Measurements from ENCODE around the gene MAP3K13.

The MAP3K13 gene, protein sequence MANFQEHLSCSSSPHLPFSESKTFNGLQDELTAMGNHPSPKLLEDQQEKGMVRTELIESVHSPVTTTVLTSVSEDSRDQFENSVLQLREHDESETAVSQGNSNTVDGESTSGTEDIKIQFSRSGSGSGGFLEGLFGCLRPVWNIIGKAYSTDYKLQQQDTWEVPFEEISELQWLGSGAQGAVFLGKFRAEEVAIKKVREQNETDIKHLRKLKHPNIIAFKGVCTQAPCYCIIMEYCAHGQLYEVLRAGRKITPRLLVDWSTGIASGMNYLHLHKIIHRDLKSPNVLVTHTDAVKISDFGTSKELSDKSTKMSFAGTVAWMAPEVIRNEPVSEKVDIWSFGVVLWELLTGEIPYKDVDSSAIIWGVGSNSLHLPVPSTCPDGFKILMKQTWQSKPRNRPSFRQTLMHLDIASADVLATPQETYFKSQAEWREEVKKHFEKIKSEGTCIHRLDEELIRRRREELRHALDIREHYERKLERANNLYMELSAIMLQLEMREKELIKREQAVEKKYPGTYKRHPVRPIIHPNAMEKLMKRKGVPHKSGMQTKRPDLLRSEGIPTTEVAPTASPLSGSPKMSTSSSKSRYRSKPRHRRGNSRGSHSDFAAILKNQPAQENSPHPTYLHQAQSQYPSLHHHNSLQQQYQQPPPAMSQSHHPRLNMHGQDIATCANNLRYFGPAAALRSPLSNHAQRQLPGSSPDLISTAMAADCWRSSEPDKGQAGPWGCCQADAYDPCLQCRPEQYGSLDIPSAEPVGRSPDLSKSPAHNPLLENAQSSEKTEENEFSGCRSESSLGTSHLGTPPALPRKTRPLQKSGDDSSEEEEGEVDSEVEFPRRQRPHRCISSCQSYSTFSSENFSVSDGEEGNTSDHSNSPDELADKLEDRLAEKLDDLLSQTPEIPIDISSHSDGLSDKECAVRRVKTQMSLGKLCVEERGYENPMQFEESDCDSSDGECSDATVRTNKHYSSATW

GRCh38 chr3:185362850-185363661 lies at the start of gene MAP3K13:
Gene MAP3K13, plus strand, starts transcription at chr3:185363136. Its CDS starts 65,446 bp downstream, at chr3:185428582.
- DNase-seq: peak; percentile 96

DNA sequence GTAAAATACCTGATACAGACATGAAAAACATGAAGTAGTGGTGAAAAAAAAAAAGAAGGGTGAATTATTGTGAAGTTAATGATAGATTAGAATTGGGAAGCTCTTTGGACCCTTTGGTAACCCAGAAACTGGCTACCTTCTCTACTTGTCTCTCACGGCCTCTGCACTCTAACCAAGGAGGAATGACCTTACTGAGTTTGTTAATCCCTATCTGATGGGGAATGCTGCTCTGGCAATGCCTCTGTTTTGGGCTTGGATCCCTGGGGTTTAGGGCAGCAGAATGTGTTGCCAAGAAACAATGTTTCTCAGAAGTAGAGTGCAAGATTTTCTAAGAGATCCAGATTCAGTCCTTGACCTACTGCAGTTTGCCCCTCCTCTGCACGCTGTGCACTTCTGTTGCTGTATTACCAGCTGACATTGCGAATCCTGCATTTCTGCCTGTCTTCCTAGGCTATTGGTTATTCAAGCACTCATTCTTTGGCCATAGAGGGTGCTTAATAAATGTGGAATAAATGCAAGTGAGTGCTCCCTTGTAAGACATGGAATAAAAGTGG lies 49.2 kb upstream of the MAP3K13 start:
- no peak for DNase-seq

DNA sequence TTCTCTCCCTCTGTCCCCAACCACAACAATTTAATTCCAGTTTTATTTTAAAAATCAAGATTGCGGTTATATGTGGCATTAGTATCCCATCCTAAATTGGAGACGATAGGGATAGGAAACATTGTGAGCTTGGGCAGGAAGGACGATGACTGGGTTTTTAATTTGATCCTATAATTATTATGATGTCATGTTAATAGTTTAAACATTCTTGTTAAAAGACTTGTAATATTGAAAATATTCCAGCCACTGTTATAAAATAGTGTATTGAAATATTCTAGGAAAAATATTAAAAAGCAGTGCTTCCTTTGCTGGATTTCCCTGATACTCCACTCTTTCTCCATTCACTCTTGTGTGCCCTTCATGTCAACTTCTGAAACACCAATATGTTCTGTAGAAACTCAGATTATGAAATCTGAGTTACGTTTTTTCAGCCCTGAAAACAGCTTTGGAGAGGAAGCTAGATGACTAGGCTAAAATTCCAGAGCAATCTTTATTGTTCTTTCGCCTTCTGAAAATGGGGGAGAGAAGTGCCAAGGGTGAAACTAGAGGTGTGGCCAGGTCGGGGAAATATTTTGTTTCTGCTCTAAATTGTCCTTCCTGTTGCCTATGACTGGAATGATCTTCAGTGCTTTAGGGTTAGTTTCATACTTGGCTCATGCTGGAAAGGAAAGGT lies 46.1 kb upstream of the MAP3K13 start:
- peak; percentile 10 for DNase-seq

DNA sequence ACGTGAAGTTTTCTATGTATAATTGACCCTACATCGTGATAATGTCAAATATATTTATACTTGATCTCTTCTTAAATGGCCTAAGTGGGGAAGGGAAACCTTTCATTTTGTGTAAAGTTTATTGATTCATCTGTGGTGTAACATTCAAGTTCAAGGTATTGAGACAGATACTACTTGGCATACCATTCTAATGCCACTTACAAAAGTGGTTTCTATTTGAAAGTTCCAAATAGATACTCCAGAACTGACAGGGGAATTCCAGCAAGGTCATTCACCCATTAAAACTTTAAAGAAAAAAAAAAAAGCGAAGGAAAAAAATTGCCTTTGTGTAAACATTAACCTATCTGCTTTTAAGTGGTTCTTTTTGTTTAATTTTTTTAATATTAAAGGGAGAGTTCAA lies 45.3 kb upstream of the MAP3K13 start:
- no peak for DNase-seq

DNA sequence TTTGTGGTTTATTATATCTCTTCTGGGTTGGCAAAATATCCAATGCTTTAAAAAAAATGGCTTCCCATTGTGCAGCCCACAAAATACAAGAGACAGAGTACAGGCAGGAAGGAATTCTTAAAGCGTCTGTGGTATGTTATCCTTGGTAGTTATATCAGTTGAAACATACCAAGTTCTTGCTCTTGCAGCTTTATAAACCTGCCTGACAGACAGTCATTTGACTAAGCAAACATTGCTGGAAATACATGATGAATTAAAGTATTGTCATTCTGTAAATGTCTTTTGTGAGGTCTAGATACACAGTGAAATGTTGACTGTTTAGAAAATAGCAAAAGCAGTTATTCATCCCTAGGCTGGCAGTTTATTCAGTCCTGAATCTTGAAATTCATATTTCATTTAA lies 44.8 kb upstream of the MAP3K13 start:
- DNase-seq: peak; percentile 14

- DNase-seq: no peak
Observed at GRCh38 chr3:185319801-185320200, 43.1 kb upstream of the MAP3K13 start.

GRCh38 chr3:185320949-185321348 lies 42.0 kb upstream of the MAP3K13 start:
- DNase-seq: no peak

GRCh38 chr3:185322101-185322719 lies 40.7 kb upstream of the MAP3K13 start:
- no peak for DNase-seq

DNA sequence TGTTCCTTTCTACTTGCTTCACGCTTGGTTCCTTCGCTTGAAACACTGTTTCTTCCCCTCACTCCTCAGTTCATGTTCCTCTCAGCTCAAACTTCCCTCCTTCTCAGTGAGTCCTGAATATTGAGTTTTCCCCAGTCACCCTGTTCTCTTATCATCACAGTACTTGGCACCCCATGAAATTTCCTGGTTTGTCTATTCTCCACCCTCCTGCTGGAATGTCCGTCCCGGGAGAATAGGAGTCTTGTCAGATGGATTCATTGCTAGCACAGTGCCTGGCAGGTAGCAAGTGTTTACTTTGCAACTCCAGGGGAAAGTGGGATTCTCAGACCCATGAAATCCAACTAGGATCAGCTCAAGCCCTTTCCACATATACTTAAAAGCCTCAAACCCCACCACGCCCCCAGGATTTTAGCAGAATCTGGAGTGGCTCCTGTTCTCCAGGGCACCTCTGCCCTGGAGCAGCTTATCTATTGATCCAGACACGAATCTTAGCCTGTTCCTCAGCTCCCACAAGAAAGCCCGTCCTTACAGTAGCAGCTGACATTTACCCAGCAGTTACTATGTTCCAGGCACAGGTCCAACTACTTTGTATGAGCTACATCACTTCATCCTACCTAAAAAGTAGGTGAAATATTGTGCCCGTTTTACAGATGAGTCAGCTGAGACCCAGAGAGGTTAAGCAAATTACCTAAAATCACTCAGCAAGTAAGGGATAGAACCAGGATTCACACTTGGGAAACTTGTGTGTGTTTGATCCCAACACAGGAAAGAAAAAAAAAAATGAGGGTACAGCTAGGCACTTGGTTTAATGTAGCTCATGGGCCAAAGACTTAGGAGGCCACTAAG lies 36.8 kb upstream of the MAP3K13 start:
- no peak for DNase-seq

DNA sequence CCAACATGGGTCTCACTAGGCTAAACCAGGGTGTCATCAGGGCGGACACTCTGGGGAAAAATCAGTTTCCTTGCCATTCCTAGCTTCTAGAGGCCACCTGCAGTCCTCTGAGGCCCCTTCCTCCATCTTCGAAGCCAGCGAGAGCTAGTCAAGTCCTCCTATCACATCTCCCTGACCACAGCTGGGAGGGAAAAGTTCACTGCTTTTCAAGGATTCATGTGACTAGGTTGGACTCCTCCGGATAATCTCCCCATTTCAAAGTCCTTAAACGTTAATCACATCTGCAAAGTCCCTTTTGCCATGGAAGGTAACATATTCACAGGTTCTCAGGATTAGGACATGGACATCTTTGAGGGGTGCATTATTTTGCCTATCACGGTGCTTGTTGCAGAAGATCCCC lies 35.9 kb upstream of the MAP3K13 start:
- DNase-seq: no peak

DNA sequence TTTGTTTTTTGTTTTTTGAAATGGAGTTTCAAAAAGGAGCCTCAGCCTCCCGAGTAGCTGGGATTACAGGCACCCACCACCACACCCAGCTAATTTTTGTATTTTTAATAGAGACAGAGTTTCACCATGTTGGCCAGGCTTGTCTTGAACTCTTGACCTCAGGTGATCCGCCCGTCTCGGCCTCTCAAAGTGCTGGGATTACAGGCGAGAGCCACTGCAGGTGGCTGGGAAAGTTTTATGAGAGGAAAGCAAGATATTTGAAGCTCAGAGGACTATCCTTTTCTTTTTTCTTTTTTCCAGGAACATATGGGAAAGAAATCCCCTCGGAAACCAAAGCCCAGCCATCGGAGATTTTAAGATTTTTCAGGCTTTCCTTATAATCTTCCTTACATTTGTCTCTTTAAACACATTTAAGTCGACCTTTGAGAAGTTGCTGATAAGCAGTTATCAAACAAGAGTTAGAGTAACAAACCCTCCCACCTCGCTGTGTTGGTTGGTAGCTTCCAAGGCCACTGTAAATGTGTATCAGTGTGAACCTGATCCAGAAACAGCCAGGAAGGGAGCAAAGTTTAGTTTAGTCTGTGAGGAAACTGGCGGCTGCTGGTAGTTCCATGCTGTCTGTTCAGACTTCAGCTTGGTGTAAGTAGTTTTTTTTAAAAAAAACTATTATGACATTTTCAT lies 34.5 kb upstream of the MAP3K13 start:
- no peak for DNase-seq

DNA sequence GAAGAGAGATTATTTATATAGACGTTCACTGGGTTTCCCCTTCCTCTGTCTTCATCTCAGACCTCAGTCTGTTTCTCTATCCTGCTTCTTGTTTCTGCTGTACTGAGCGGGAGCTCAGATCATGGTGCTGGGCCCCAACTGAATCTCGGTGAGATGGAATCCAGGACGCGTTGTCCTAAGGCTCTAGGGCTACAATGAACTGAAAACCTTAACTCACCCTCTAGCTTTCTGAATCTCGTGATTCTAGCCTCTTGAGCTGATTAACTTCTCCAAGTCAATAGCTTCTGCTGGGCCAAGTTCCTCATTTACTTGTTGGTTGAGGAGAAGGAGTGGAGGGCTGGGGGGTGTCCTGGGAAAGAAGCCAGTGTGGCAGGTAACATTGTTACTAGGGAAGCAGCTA lies 32.7 kb upstream of the MAP3K13 start:
- DNase-seq: no peak

- DNase-seq: no peak
Observed at GRCh38 chr3:185330644-185331043, 32.3 kb upstream of the MAP3K13 start.

DNA sequence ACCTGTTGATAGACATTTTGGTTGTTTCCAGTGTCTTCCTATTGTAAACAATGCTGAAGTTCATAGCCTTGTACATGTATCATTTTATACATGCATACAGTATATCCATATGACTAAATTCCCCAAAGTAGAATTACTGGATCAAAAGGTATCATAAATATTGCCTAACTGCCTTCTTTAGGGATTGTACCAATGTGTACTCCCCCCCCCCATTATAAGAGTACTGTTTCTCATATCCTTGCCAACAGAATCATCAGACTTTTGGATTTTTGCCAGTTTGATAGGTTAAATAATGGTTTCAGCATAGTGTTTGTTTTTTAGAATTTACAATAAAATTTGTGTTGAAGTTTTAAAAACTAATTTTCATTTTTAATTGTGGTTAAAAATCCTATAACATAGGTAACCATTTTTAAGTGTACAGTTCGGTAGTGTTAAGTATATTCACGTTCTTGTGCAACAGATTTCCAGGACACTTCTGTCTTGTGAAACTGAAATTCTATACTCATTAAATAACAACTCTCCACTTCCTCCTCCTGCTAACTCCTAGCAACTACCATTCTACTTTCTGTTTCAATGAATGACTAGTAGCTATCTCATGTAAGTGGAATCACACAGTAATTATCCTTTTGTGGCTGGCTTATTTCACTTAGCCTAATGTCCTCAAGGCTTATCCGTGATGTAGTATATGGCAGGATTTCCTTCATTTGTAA lies 30.8 kb upstream of the MAP3K13 start:
- DNase-seq: peak; percentile 49

DNA sequence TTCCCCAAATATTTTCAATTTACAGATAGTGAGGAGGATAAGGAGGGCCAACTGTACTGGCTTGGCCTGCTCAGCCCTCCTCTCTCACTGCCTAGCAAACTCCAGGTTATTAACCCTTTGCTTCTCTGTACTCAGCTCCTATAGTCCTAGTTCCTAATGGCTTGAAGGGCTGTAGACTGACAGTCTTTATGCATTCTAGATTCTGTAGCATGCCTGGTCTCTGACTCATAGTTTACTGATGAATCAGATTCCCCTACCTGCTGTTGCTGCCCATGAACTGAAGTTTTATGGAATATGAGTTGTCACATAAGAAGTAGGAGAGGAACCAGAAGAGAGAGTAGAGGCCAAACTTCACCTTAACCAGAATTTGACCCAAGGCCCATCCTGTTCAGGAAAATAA lies 27.1 kb upstream of the MAP3K13 start:
- DNase-seq: peak; percentile 67

DNA sequence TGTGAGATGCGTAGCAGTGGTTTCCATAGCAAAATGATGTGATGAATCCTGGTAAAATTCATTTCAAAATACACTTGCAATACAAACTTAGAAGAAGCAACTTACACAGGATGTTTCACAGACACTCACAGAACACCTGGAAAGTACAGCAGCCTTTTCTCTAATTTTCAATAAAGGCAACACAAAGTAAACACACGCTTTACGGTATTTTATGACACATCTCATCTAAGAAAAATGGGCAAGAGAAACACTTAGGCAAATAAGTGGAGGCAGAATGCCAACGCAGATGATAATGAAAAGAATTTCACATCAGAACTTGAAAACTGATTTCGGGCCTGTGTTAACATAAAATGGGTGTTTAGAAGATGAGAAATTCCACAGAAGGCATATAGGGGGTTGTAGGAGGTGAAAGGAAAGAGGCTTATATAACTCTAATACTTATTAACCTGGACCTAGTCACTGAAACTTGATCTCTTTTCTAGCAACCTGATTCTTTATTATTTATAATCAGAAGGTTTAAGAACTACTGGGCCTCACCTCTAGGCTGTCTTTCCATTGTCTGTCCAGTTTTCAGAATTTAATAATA lies 25.6 kb upstream of the MAP3K13 start:
- DNase-seq: no peak

DNA sequence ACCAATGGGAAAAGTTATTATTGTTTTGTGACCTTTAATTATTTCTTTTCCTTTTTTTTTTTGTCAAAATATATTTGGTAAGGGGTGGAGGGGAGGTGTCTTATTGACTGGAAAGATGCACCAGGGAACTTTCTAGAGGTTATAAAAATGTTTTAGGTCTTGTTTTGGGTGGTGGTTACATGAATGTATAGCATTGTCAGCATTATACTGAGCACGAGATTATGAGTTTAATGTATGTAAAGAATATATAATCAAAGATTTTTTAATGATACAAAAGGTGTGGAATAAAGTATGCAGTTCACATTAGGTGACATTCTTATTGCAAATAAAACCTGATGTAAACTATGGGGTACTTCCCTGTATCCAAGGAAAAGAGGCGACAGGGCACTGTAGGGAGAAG lies 23.0 kb upstream of the MAP3K13 start:
- no peak for DNase-seq

DNA sequence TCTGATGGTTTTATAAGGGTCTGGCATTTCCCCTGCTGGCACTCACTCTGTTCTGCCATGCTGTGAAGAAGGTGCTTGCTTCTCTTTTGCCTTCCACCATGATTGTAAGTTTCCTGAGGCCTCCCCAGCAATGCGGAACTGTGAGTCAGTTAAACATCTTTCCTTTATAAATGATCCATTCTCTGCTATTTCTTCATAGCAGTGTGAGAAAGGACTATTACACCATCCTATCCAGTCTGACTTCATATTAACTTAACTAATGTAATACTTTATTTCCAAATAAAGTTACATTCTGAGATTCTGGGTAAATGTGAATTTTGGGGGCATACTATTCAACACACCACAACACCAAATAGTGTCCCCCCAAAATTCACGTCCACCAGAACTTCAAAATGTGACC lies 22.2 kb upstream of the MAP3K13 start:
- no peak for DNase-seq

Data from fibroblast of skin of right biceps (primary cell).